GM23248 (cell line): ENCODE results near the gene PES1.

ENCODE experiments used
- EZH2 ChIP-seq: fragments of 200-600 bp; sonication (generic); IDR thresholded peaks from 2 replicates; pipeline ENCODE4 v1.6.1; 2018; ENCODE audit warnings: antibody characterized with exemption, mild to moderate bottlenecking; ENCODE audit not compliant: insufficient read depth, poor library complexity, severe bottlenecking
- EZH2phosphoT487 ChIP-seq: fragments of 200-600 bp; sonication (generic); IDR thresholded peaks from 2 replicates; pipeline ENCODE4 v1.6.1; 2018; ENCODE audit warnings: antibody characterized with exemption, moderate library complexity, mild to moderate bottlenecking, low read depth; ENCODE audit not compliant: insufficient read depth

DNA sequence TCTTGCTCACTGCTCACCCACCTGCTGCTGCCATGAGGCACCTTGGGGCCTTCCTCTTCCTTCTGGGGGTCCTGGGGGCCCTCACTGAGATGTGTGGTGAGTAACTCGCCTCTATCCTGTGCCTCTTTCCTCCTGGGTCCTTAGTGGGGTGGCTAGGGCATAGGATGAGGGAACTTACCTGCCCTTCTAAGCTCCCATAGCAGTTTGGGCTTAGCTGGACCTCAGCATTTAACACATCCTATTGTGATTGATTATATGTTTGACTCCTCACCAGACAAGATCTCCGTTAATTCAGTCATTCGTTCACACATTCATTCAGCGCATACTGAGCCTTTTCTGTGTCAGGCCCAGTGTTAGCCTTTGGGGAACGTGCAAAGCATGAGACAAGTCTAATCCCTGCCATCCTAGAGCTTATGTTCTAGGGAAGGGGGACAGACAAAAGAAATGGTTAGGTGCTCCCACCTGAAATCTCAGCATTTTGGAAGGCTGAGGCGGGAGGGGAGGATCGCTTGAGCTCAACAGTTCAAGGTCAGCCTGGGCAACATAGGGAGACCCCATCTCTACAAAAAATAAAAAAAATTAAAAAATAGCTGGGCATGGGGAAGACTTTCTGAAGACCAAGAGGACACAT, 15.7 kb upstream of the PES1 start:
- TF ChIP-seq EZH2 (no peak), EZH2phosphoT487 (no peak)
